Transverse colon (tissue), 3 donors: ENCODE results near the gene TXNDC16.

Source experiments
- POLR2A ChIP-seq: fragments of 450-650 bp; IDR thresholded peaks from one replicate; pipeline ENCODE4 v1.6.1; 2016; ENCODE audit warnings: antibody characterized with exemption, mild to moderate bottlenecking, moderate library complexity
- TF ChIP-seq, protein P1 (sequence below), 5 experiments: fragments of 200-600 bp in 3 of 5; fragments of 450-650 bp in 2 of 5; sonication (generic) in 3 of 5; IDR thresholded peaks; 1 replicate in 2 of 5; 2 replicates in 3 of 5; pipeline ENCODE4 v1.5.1; 2016 to 2017; ENCODE audit warnings: antibody characterized with exemption in 5 of 5, inconsistent platforms in 3 of 5, mild to moderate bottlenecking in 2 of 5, moderate library complexity in 1 of 5

DNA sequence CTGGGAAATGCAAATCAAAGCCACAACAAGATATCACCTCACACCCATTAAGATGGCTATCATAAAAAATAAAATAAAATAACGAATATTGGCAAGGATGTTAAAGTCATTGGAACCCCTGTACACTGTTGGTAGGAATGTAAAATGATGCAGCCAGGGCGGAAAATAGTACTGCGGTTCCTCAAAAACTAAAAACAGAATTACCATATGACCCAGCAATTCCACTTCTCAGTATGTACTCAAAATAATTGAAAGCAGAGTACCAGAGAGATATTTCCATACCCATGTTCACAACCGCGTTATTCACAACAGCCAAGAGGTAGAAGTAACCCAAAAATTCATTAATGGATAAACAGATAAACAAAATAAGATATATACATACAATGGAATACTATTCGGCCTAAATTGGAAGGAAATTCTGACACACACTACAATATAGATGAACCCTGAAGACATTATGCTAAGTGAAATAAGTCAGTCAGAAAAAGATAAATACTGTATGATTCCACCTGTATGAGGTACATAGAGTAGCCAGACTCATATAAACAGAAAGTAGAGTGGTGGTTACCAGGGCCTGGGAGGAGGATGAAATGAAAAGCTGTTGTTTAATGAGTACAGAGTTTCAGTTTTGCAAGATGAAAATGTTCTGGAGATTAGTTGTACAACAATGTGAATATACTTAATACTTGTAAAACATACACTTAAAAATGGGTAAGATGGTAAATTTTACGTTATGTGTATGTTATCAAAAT lies 84.6 kb downstream of the TXNDC16 start:
- TF ChIP-seq, protein P1, sequence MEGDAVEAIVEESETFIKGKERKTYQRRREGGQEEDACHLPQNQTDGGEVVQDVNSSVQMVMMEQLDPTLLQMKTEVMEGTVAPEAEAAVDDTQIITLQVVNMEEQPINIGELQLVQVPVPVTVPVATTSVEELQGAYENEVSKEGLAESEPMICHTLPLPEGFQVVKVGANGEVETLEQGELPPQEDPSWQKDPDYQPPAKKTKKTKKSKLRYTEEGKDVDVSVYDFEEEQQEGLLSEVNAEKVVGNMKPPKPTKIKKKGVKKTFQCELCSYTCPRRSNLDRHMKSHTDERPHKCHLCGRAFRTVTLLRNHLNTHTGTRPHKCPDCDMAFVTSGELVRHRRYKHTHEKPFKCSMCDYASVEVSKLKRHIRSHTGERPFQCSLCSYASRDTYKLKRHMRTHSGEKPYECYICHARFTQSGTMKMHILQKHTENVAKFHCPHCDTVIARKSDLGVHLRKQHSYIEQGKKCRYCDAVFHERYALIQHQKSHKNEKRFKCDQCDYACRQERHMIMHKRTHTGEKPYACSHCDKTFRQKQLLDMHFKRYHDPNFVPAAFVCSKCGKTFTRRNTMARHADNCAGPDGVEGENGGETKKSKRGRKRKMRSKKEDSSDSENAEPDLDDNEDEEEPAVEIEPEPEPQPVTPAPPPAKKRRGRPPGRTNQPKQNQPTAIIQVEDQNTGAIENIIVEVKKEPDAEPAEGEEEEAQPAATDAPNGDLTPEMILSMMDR (IDR thresholded peaks at IDR 0.05), result no peak
- TF ChIP-seq POLR2A, result no peak
